Measurements from ENCODE around the gene ADGRA1.

ADGRA1 gene

GRCh38 chr10:133113847-133114246 is 26.1 kb downstream of the ADGRA1 start:
- Histone ChIP-seq H4K91ac (ENCODE audit: low read length) (no peak overlapping the region), H3K9ac (ENCODE audit: low read length) (no peak overlapping the region), H3K18ac (ENCODE audit: low read depth in 1 of 2, low read length in 2 of 2) (no peak overlapping the region), H2BK5ac (ENCODE audit: low read depth, low read length, poor library complexity, severe bottlenecking) (no peak overlapping the region), H3K79me1 (replicated peaks; ENCODE audit: low read length, poor library complexity, severe bottlenecking) (no peaks in the 10 kb centered on the region), H2AK5ac (ENCODE audit: low read length, severe bottlenecking) (no peak overlapping the region), H3K4ac (ENCODE audit: low read depth in 1 of 2, low read length in 2 of 2) (no peak overlapping the region), H2AFZ (ENCODE audit: low read depth, low read length) (no peak overlapping the region), H3K4me1 (ENCODE audit: control insufficient read depth, insufficient read depth, low read depth, low read length) (no peaks in the 10 kb centered on the region), H3K23ac (ENCODE audit: low read length in 2 of 2) (no peak overlapping the region), H4K8ac (ENCODE audit: low read length) (no peak overlapping the region), H3K9me3 (ENCODE audit: control insufficient read depth, low read length) (peaks cover 6% of the 10 kb centered on the region), H2BK12ac (ENCODE audit: low read length in 2 of 2) (no peak overlapping the region), H2BK15ac (ENCODE audit: low read depth, poor library complexity, severe bottlenecking) (no peak overlapping the region), H2BK120ac (ENCODE audit: low read depth, low read length) (no peak overlapping the region), H3K14ac (ENCODE audit: low read length in 2 of 2) (no peak overlapping the region), H3K36me3 (ENCODE audit: control insufficient read depth in 1 of 2, insufficient read depth in 2 of 2, low read depth in 1 of 2, low read length in 2 of 2) (no peaks in the 10 kb centered on the region), H3K4me3 (ENCODE audit: insufficient read depth in 1 of 2, low read depth in 1 of 2, low read length in 2 of 2) (no peak overlapping the region), H3K4me2 (ENCODE audit: low read length, poor library complexity, severe bottlenecking) (no peak overlapping the region), H3K27ac (ENCODE audit: low read length, poor library complexity, severe bottlenecking) (no peak overlapping the region), H3K27me3 (ENCODE audit: control insufficient read depth in 1 of 2, insufficient read depth in 1 of 2, low read length in 2 of 2) (peaks cover 0 to 10% of the 10 kb centered on the region in 2 experiments)
- WGBS, result 87% methylated on average over 11 of the region's 12 CpGs
- no peak for DNase-seq

GRCh38 chr10:133114251-133114650 is 26.5 kb downstream of the ADGRA1 start:
- peaks cover 9% of the 10 kb centered on the region for H3K9me3 ChIP-seq (ENCODE audit: control insufficient read depth, low read length)
- no peak for DNase-seq
- no peak overlapping the region for H2BK12ac ChIP-seq (ENCODE audit: low read length in 2 of 2)
- no peak overlapping the region for H3K23ac ChIP-seq (ENCODE audit: low read length in 2 of 2)
- H3K4me1 ChIP-seq (ENCODE audit: control insufficient read depth, insufficient read depth, low read depth, low read length), result no peaks in the 10 kb centered on the region
- H2AK5ac ChIP-seq (ENCODE audit: low read length, severe bottlenecking), result no peak overlapping the region
- H3K4me2 ChIP-seq (ENCODE audit: low read length, poor library complexity, severe bottlenecking), result no peak overlapping the region
- H2BK15ac ChIP-seq (ENCODE audit: low read depth, poor library complexity, severe bottlenecking), result no peak overlapping the region
- no peak overlapping the region for H2BK5ac ChIP-seq (ENCODE audit: low read depth, low read length, poor library complexity, severe bottlenecking)
- no peak overlapping the region for H4K91ac ChIP-seq (ENCODE audit: low read length)
- H3K9ac ChIP-seq (ENCODE audit: low read length), result no peak overlapping the region
- no peak overlapping the region for H3K18ac ChIP-seq (ENCODE audit: low read depth in 1 of 2, low read length in 2 of 2)
- no peaks in the 10 kb centered on the region for H3K79me1 ChIP-seq (replicated peaks; ENCODE audit: low read length, poor library complexity, severe bottlenecking)
- H3K4ac ChIP-seq (ENCODE audit: low read depth in 1 of 2, low read length in 2 of 2), result no peak overlapping the region
- peaks cover 0 to 10% of the 10 kb centered on the region in 2 experiments for H3K27me3 ChIP-seq (ENCODE audit: control insufficient read depth in 1 of 2, insufficient read depth in 1 of 2, low read length in 2 of 2)
- H3K14ac ChIP-seq (ENCODE audit: low read length in 2 of 2), result no peak overlapping the region
- 87% methylated on average over 18 of the region's 18 CpGs for WGBS
- no peak overlapping the region for H4K8ac ChIP-seq (ENCODE audit: low read length)
- H3K27ac ChIP-seq (ENCODE audit: low read length, poor library complexity, severe bottlenecking), result no peak overlapping the region
- no peak overlapping the region for H2BK120ac ChIP-seq (ENCODE audit: low read depth, low read length)
- no peak overlapping the region for H3K4me3 ChIP-seq (ENCODE audit: insufficient read depth in 1 of 2, low read depth in 1 of 2, low read length in 2 of 2)
- H2AFZ ChIP-seq (ENCODE audit: low read depth, low read length), result no peak overlapping the region
- no peaks in the 10 kb centered on the region for H3K36me3 ChIP-seq (ENCODE audit: control insufficient read depth in 1 of 2, insufficient read depth in 2 of 2, low read depth in 1 of 2, low read length in 2 of 2)

DNA sequence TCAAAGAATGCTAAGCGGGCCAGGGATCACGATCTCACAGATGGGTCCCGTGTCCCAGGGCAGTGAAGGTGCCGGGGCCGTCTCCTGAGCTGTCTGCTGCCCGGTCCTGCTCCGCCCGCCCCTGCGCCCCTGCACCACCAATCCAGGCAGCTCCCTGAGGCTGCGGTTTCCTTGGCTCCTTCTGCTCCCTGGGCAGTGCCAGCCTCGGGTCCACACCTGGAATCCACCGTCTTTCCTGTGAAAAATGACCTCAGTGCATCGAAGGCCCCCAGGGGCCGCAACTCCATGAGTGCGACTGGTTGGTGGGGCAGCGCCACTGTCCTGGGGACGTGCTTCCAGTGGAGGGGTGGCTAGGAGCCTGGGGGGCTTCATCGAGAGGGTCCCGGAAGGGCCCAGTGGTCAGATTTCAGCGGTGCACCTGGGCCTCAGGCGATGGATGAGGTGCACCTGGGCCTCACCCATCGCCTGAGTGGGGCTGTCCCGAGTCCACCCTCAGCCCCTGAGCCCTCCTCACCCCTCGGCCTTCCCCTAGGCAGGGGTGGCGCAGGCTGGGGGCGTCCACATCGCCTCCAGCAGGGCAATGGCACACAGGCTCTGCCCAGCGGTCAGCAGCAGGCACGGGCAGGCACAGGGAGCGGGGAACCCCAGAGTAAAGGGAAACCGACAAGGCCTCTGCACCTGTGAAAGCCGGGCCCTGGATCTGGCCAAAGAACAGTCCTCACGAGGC is 27.2 kb downstream of the ADGRA1 start:
- no peak overlapping the region for H3K4ac ChIP-seq (ENCODE audit: low read depth in 1 of 2, low read length in 2 of 2)
- H4K91ac ChIP-seq (ENCODE audit: low read length), result no peak overlapping the region
- H2AK5ac ChIP-seq (ENCODE audit: low read length, severe bottlenecking), result no peak overlapping the region
- no peak overlapping the region for H2BK120ac ChIP-seq (ENCODE audit: low read depth, low read length)
- no peak overlapping the region for H3K18ac ChIP-seq (ENCODE audit: low read depth in 1 of 2, low read length in 2 of 2)
- H3K4me3 ChIP-seq (ENCODE audit: insufficient read depth in 1 of 2, low read depth in 1 of 2, low read length in 2 of 2), result no peak overlapping the region
- no peak overlapping the region for H3K27ac ChIP-seq (ENCODE audit: low read length, poor library complexity, severe bottlenecking)
- no peak overlapping the region for H3K23ac ChIP-seq (ENCODE audit: low read length in 2 of 2)
- peaks cover 16% of the 10 kb centered on the region for H3K9me3 ChIP-seq (ENCODE audit: control insufficient read depth, low read length)
- no peaks in the 10 kb centered on the region for H3K4me1 ChIP-seq (ENCODE audit: control insufficient read depth, insufficient read depth, low read depth, low read length)
- no peak overlapping the region for H3K4me2 ChIP-seq (ENCODE audit: low read length, poor library complexity, severe bottlenecking)
- H3K27me3 ChIP-seq (ENCODE audit: control insufficient read depth in 1 of 2, insufficient read depth in 1 of 2, low read length in 2 of 2), result peaks cover 0 to 4% of the 10 kb centered on the region in 2 experiments
- H3K79me1 ChIP-seq (replicated peaks; ENCODE audit: low read length, poor library complexity, severe bottlenecking), result no peaks in the 10 kb centered on the region
- no peak overlapping the region for H2AFZ ChIP-seq (ENCODE audit: low read depth, low read length)
- H2BK15ac ChIP-seq (ENCODE audit: low read depth, poor library complexity, severe bottlenecking), result no peak overlapping the region
- H4K8ac ChIP-seq (ENCODE audit: low read length), result no peak overlapping the region
- DNase-seq, result no peak
- no peak overlapping the region for H2BK12ac ChIP-seq (ENCODE audit: low read length in 2 of 2)
- H3K36me3 ChIP-seq (ENCODE audit: control insufficient read depth in 1 of 2, insufficient read depth in 2 of 2, low read depth in 1 of 2, low read length in 2 of 2), result no peaks in the 10 kb centered on the region
- H2BK5ac ChIP-seq (ENCODE audit: low read depth, low read length, poor library complexity, severe bottlenecking), result no peak overlapping the region
- WGBS, result 78% methylated on average over 33 of the region's 33 CpGs
- no peak overlapping the region for H3K14ac ChIP-seq (ENCODE audit: low read length in 2 of 2)
- H3K9ac ChIP-seq (ENCODE audit: low read length), result no peak overlapping the region

DNA sequence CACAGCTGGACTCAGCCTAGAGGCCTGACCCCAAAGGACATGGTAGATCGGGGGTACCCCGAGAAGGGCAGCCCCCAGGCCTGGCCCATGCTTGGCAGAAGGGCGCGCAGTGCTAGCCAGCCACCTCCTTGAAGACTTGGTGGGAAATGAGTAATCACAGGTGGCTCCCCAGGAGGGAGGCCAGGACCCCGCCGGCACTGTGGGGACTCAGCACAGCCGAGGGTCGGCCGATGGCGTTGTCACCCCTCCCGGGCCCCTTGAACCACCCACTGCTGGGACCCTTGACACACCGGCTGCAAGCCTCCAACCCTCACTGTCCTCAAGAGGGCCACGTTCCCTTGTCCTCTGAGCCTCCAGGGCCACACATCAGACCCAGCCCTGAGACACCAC is 27.7 kb downstream of the ADGRA1 start:
- peaks cover 16% of the 10 kb centered on the region for H3K9me3 ChIP-seq (ENCODE audit: control insufficient read depth, low read length)
- no peak overlapping the region for H4K91ac ChIP-seq (ENCODE audit: low read length)
- no peak for DNase-seq
- no peak overlapping the region for H2BK12ac ChIP-seq (ENCODE audit: low read length in 2 of 2)
- H3K14ac ChIP-seq (ENCODE audit: low read length in 2 of 2), result no peak overlapping the region
- H3K4ac ChIP-seq (ENCODE audit: low read depth in 1 of 2, low read length in 2 of 2), result no peak overlapping the region
- no peak overlapping the region for H3K4me3 ChIP-seq (ENCODE audit: insufficient read depth in 1 of 2, low read depth in 1 of 2, low read length in 2 of 2)
- no peaks in the 10 kb centered on the region for H3K79me1 ChIP-seq (replicated peaks; ENCODE audit: low read length, poor library complexity, severe bottlenecking)
- H3K4me2 ChIP-seq (ENCODE audit: low read length, poor library complexity, severe bottlenecking), result no peak overlapping the region
- no peak overlapping the region for H2BK15ac ChIP-seq (ENCODE audit: low read depth, poor library complexity, severe bottlenecking)
- no peaks in the 10 kb centered on the region for H3K4me1 ChIP-seq (ENCODE audit: control insufficient read depth, insufficient read depth, low read depth, low read length)
- WGBS, result 77% methylated on average over 11 of the region's 13 CpGs
- H2AK5ac ChIP-seq (ENCODE audit: low read length, severe bottlenecking), result no peak overlapping the region
- no peak overlapping the region for H3K23ac ChIP-seq (ENCODE audit: low read length in 2 of 2)
- no peak overlapping the region for H3K27ac ChIP-seq (ENCODE audit: low read length, poor library complexity, severe bottlenecking)
- H2BK5ac ChIP-seq (ENCODE audit: low read depth, low read length, poor library complexity, severe bottlenecking), result no peak overlapping the region
- H3K27me3 ChIP-seq (ENCODE audit: control insufficient read depth in 1 of 2, insufficient read depth in 1 of 2, low read length in 2 of 2), result no peaks in the 10 kb centered on the region
- no peaks in the 10 kb centered on the region for H3K36me3 ChIP-seq (ENCODE audit: control insufficient read depth in 1 of 2, insufficient read depth in 2 of 2, low read depth in 1 of 2, low read length in 2 of 2)
- H2BK120ac ChIP-seq (ENCODE audit: low read depth, low read length), result no peak overlapping the region
- no peak overlapping the region for H4K8ac ChIP-seq (ENCODE audit: low read length)
- H2AFZ ChIP-seq (ENCODE audit: low read depth, low read length), result no peak overlapping the region
- no peak overlapping the region for H3K18ac ChIP-seq (ENCODE audit: low read depth in 1 of 2, low read length in 2 of 2)
- no peak overlapping the region for H3K9ac ChIP-seq (ENCODE audit: low read length)

All from mesenchymal stem cell (in vitro differentiated cells and primary cell).